AG08395 (cell line): ENCODE results near the gene FGF5.
"Not testable (repeated sequence)": the region's sequence is repeated elsewhere in the genome, so short reads cannot be mapped to it uniquely, and the experiment has no call there.

Experiments used
- DNase-seq: peaks from one replicate; pipeline ENCODE4 v3.0.0; 2012; ENCODE audit warnings: mixed read lengths, low spot score

Gene FGF5

GRCh38 chr4:80295826-80296225 lies 29.4 kb downstream of the FGF5 start:
- DNase-seq, result no peak

DNA sequence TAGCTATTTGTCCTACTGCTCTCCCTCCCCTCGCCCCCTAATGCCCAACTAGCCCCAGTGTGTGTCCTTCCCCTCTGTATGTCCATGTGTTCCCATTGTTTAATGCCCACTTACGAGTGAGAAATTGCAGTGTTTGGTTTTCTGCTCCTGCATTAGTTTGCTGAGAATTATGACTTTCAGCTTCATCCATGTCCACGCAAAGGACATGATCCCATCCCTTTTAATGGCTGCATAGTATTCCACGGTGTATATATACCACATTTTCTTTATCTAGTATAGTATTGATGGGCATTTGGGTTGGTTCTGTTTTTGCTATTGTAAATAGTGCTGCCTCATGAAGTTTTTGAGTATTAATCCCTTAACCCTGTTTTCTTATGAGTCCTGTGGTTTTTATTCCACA lies 35.4 kb downstream of the FGF5 start:
- DNase-seq, result no peak

DNA sequence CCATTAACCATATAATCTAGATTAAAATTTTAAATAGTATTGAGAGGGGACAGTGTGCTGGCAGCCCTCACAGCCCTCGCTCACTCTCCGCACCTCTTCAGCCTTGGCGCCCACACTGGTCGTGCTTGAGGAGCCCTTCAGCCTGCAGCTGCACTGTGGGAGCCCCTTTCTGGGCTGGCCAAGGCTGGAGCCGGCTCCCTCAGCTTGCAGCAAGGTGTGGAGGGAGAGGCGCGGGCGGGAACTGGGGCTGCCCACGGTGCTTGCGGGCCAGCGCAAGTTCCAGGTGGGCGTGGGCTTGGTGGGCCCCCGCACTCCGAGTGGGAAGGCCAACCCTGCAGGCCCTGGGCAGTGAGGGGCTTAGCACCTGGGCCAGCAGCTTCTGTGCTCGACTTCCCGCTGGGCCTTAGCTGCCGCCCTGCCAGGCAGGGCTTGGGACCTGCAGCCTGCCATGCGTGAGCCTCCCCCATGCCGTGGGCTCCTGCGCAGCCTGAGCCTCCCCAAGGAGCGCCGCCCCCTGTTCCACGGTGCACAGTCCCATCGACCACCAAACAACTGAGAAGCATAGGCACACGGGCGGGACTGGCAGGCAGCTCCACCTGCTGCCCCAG lies 36.3 kb downstream of the FGF5 start:
- no peak for DNase-seq

GRCh38 chr4:80305466-80305865 lies 39.0 kb downstream of the FGF5 start:
- DNase-seq, result peak; percentile 73

- DNase-seq, result no peak
Measured at GRCh38 chr4:80306260-80306659, 39.8 kb downstream of the FGF5 start.

GRCh38 chr4:80307183-80307735 lies 40.8 kb downstream of the FGF5 start:
- DNase-seq, result peak; percentile 40

GRCh38 chr4:80307774-80308465 lies 41.5 kb downstream of the FGF5 start:
- peak; percentile 42 for DNase-seq

DNA sequence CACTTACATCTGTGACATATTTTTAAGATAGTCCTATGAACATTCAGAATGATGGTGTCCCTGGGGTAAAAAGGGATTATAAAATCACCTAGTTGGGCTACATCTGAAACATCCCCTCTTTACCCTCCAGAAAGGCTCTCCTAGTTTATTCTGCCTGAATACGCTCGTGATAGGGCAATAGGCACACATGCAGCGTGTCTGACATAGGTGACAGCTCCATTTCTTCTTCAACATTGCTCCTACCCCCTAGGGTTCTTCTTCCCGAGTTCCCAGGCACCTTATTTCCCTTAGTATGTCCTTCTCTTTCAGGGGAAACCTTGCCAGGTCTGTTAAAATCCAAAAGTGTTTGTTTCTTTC lies 42.0 kb downstream of the FGF5 start:
- DNase-seq, result no peak

- peak; percentile 88 for DNase-seq
Measured at GRCh38 chr4:80309294-80310004, 43.0 kb downstream of the FGF5 start.

DNA sequence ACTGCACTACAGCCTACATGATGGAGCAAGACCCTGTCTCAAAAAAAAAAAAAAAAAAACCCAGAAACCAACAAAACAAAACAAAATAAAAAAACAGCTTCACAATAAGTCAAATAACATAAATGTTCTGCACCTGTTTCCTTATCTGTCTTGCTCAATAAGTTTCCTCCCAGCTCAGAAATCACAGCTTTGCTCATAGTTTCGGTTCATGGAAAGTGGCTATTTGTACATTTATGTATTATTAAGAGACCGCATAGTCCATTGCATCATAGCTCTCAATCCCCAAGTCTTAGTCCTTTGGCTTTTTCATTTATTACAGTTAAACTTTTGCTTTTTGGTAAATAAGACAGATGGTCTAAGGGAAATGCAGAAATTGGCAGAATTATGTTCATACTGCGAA lies 44.7 kb downstream of the FGF5 start:
- no peak for DNase-seq

GRCh38 chr4:80312124-80312523 lies 45.7 kb downstream of the FGF5 start:
- no peak for DNase-seq

DNA sequence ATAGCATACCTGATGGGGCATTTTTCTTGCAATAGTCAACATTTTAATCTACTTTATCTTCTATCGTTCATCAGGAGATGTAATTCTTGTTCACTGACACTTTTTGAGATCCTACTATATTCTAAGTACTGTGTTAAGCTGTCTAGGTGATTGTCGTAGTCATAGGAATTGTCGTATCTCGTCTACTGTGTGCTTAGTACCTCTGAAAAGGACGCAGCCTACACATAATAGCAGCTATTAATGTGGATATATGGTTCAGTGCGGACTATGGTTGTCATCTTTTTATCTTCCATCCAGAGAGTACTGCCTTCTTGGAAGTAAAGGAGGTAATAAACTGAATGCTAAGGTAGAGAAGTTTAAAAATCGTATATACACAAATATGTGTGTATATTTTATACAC lies 47.2 kb downstream of the FGF5 start:
- DNase-seq, result no peak

- not testable (repeated sequence) for DNase-seq
Measured at GRCh38 chr4:80315848-80316247, 49.4 kb downstream of the FGF5 start.

- DNase-seq, result no peak
Measured at GRCh38 chr4:80321341-80321740, 54.9 kb downstream of the FGF5 start.

GRCh38 chr4:80321776-80322175 lies 55.3 kb downstream of the FGF5 start:
- DNase-seq, result no peak

DNA sequence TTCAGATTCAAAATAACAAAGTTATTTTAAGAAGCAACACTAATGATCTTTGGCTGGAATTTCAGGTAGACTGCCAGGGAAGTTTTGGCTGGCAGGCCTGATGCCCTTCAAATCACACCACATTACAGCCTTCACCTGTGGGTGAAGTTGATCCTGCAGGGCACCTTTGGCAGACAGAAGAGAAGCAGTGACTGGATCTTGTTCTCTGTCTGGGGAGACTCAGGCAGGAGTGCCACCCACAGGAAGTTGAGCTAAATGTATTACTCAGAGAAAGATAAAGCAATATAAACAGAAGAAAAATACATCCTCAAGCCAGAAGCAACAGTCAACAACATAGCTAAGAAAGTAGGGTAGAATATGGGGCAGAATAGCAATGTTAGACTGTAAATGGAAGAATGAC lies 56.3 kb downstream of the FGF5 start:
- DNase-seq, result peak; percentile 64

DNA sequence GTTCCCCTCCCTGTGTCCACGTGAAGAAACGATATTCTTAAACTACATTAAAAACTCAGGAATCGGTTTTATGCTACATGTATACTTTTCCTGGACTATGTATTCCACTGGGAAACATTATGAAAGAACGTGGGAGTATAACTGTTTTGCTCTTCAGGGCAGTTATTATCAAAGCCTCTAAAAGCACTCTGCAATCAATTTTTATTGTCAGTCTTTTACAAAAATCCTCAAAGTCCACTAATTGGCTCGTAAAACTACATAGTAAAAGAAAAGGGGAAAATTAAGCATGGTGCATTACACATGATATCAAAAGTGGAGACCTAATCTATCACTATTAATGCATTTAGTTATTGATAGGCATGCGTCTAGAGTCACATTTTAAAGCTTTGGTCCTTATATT lies 57.7 kb downstream of the FGF5 start:
- DNase-seq, result no peak

- no peak for DNase-seq
Measured at GRCh38 chr4:80331693-80332092, 65.2 kb downstream of the FGF5 start.

- no peak for DNase-seq
Measured at GRCh38 chr4:80333121-80333520, 66.7 kb downstream of the FGF5 start.

DNA sequence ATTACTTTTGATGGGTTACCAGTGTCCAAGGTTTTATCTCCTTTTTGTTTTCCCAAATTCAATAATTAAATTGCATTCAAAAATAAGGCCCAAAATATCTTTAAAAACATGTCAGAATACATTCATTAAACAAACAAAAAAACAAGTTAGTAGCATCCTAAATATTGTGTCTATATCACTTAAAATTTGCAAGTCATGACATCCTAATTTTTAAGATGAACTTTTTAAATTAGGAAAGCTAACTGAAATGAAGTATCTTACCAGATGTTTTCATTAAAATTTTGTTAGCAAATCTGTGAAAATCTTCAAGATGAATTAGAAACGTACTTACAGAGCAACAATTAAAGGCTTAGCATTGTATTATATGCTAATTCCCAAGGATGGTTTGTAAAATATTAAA lies 68.1 kb downstream of the FGF5 start:
- DNase-seq, result no peak

GRCh38 chr4:80335226-80335553 lies 68.7 kb downstream of the FGF5 start:
- no peak for DNase-seq

DNA sequence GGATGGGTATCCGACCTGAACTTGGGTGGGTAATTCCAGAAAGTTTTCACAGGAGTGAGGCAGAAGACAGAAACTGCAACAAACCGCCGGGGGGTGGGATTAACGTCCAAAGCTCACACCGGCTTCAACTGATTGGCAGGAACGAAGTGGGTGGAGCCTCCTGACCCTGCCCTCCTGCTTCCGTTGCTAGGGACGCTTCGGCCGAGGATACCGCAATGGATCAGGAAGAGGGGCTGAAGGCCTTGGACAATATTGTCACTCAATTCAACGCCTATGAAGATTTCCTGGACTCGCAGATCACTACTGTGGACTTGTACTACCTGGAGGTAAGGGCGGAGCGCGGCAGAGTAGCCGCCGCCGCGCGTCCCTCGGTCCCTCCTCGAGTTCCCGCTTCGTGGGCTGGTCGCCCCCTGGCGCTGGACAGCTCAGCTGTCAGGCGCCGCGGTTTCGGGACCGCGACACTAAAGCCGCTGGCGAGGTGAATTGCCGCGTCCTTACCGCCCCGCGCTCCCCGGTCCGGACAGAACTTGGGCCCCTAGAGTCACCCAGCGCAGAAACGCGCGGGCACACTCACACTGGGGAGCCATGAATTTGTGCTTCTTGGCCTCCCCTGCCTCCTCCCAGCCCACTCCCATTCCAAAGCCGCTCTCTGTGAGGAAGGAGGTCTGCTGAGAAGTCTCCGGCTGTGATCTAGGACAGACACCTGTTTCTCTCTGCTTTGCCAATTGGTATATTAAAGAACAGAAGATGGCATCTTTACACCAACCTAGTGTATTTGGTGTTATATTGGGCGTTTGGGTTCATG lies 69.3 kb downstream of the FGF5 start, which contains the start of gene CFAP299:
TSS of gene CFAP299 (plus strand) at position 177 of the 805 bp plus-strand sequence.
- peak; percentile 96 for DNase-seq
